ENCODE measurements around the gene LMF1.

Gene LMF1

DNA sequence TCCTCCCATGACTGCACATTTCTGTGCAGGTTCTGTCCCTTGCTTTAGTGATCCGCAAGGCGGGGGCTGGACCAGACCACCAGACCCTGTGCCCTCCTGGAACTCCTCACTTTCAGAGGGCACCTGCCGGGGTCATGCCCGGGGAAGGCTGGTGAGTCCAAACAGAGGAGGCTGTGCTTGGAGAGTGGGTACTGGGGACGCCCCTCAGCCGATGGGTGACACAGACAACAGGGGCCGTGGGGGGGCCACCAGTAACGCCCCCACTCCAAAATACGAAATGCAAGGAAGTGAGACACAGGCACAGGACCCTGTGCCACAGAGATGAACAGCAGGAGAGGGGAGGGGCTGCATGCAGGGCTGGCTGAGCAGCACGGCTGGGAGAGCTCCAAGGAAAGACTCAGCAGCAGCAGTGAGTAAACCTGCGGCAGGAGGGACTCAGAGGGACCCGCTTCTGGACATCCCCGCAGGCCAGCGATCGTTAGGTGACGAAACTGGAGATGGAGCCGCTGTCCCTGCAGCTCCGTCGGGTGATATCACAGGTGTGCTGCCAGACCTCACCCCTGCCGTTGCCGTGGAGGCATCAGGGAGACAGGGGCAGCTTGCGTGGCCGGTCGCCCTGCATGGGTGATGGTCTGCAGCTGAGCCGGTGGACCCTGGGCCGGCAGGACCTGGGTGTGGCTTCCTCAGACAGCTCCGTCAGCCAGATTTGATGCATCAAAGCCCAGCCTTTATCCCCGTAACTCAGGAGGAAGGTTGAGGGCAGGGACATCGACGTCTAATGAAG is 99.0 kb downstream of the LMF1 start:
- TF ChIP-seq TAF1 (IDR thresholded peaks at IDR 0.05; ENCODE audit: borderline replicate concordance, insufficient read depth, low read length), result no peak
- TF ChIP-seq FOXP2 (optimal IDR thresholded peaks at IDR 0.05; ENCODE audit: borderline replicate concordance, extremely low read depth, extremely low read length, insufficient read depth), result no peak
- TF ChIP-seq, protein P1, sequence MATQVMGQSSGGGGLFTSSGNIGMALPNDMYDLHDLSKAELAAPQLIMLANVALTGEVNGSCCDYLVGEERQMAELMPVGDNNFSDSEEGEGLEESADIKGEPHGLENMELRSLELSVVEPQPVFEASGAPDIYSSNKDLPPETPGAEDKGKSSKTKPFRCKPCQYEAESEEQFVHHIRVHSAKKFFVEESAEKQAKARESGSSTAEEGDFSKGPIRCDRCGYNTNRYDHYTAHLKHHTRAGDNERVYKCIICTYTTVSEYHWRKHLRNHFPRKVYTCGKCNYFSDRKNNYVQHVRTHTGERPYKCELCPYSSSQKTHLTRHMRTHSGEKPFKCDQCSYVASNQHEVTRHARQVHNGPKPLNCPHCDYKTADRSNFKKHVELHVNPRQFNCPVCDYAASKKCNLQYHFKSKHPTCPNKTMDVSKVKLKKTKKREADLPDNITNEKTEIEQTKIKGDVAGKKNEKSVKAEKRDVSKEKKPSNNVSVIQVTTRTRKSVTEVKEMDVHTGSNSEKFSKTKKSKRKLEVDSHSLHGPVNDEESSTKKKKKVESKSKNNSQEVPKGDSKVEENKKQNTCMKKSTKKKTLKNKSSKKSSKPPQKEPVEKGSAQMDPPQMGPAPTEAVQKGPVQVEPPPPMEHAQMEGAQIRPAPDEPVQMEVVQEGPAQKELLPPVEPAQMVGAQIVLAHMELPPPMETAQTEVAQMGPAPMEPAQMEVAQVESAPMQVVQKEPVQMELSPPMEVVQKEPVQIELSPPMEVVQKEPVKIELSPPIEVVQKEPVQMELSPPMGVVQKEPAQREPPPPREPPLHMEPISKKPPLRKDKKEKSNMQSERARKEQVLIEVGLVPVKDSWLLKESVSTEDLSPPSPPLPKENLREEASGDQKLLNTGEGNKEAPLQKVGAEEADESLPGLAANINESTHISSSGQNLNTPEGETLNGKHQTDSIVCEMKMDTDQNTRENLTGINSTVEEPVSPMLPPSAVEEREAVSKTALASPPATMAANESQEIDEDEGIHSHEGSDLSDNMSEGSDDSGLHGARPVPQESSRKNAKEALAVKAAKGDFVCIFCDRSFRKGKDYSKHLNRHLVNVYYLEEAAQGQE (IDR thresholded peaks at IDR 0.05; ENCODE audit: insufficient read depth in 1 of 2, low read depth in 2 of 2, low read length in 2 of 2), result no peak
- TF ChIP-seq SIN3A (IDR thresholded peaks at IDR 0.05; ENCODE audit: borderline replicate concordance, insufficient read depth, low read length), result no peak
- no peak for TF ChIP-seq POLR2AphosphoS5 (IDR thresholded peaks at IDR 0.05; ENCODE audit: low read depth, low read length)

DNA sequence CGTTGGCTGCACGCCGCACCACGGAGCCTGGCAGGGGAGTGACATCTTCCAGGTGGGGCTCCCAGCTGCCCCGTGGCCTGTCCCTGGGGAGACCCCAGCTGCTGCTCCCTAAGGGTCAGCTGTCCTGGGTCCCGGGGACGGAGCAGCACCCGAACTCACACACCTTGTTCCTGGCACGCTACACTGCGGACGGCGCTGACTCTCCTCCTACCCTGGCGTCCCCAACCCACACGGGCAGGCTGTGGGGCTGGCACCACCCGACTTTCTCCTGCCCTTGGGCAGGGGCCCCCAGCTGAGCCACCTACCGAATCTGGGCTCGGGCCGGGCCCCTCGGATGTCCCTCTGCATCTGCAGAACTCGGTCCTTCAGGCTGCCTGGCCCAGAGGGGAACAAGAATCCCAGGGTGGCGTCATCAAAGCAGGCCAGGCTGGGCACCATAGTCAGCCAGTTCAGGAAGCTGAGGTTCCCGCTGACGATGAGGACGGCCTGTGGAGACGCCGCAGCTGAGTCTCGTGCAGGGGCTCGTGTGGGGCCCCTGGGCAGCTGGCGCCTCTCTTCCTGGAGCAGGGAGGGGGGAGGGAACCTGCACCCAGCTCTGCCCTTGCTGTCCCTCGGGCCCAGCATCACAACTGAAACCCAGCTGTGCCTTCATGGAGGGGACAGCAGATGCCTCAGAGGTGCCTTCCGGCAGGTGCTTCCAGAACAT is 99.8 kb downstream of the LMF1 start:
- TF ChIP-seq, protein P1 (IDR thresholded peaks at IDR 0.05; ENCODE audit: insufficient read depth in 1 of 2, low read depth in 2 of 2, low read length in 2 of 2), result no peak
- TF ChIP-seq FOXP2 (optimal IDR thresholded peaks at IDR 0.05; ENCODE audit: borderline replicate concordance, extremely low read depth, extremely low read length, insufficient read depth) (no peak), POLR2AphosphoS5 (IDR thresholded peaks at IDR 0.05; ENCODE audit: low read depth, low read length) (no peak), TAF1 (IDR thresholded peaks at IDR 0.05; ENCODE audit: borderline replicate concordance, insufficient read depth, low read length) (no peak), SIN3A (IDR thresholded peaks at IDR 0.05; ENCODE audit: borderline replicate concordance, insufficient read depth, low read length) (no peak)

DNA sequence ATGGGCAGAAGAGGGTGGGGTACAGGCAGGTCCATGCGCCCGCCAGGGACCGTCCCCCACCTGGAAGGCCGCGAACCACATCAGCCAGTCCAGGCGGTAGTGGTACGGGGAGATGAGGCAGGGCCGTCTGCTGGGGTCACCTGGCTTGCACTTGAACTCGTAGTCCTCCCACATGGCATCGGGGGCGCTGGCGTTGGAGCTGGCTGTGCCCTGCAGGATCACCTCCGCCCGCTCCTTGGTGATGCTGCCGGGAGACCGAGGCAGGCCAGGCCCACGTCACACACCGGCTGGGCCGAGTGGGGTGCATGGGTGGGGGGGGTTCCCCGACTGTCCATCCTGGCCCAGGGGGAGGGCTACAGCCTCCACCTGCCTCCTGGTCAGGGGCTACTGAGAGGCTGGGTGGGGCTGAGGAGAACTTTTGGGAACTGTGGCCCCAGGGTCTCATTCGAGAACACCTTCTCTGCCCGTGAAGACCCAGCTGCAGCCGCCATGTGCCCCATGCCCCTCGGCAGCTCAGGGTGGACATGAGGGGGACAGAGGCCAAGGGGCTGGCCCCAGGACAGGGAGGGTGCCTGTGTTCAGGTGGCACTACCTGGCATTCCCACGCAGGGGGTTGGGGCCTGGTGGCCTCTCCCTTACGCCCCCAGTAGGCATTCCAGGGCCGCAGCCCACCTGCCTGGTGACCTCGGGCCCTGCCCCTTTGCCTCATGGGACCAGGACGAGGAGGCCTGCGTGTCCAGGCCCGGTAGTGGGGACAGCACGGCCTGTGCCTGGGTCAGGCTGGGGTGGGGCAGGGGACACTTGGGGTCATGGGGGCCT is 100.8 kb downstream of the LMF1 start:
- TF ChIP-seq SIN3A (IDR thresholded peaks at IDR 0.05; ENCODE audit: borderline replicate concordance, insufficient read depth, low read length) (no peak), TAF1 (IDR thresholded peaks at IDR 0.05; ENCODE audit: borderline replicate concordance, insufficient read depth, low read length) (no peak), FOXP2 (optimal IDR thresholded peaks at IDR 0.05; ENCODE audit: borderline replicate concordance, extremely low read depth, extremely low read length, insufficient read depth) (no peak)
- TF ChIP-seq, protein P1 (IDR thresholded peaks at IDR 0.05; ENCODE audit: insufficient read depth in 1 of 2, low read depth in 2 of 2, low read length in 2 of 2), result no peak

DNA sequence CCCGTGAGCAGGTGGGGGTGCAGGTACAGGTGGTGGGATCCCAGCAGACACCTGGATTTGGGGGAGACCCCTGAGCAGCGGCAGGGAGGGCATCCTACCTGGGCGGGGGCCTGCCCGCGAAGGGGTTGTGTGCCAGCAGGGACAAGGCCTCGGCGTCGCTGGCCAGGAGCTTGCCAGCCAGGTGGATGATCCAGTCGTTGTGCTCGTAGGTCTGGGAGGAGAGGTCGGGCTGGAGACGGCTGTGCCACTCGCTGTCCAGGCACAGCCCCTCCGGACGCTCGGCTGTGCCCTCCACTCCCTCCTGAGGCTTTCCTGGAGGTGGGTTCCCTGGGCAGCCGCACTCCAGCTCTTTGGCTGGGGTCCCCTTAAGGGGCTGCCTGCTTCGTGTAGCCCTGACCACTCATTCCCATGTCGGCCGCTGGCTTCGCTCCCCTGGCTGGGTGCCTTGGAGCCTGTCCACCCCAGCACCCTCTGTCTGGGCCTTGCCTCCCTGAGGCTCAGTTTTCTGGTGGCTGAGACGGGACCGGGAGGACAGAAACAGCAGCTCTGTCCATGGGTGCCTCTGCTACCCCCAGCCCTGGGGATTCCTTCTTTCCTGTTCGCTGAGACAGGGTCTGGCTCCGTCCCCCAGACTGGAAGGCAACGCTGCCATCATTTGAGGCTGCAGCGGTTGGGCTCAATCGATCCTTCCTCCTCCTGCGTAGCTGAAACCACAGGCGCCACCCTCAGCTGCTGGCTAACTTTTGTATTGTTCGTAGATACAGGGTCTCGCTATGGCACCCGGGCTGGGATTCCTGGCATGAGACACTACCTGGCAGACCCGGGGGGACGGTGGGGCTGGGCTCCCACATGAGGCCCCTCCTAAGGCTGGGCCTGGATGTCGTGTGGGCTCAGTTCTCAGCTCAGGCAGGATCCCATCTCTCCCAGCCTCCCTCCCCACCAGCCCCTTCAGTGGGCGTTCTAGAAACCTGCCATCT is 101.7 kb downstream of the LMF1 start:
- TF ChIP-seq POLR2AphosphoS5 (IDR thresholded peaks at IDR 0.05; ENCODE audit: low read depth, low read length) (no peak), TAF1 (IDR thresholded peaks at IDR 0.05; ENCODE audit: borderline replicate concordance, insufficient read depth, low read length) (no peak), FOXP2 (optimal IDR thresholded peaks at IDR 0.05; ENCODE audit: borderline replicate concordance, extremely low read depth, extremely low read length, insufficient read depth) (no peak), SIN3A (IDR thresholded peaks at IDR 0.05; ENCODE audit: borderline replicate concordance, insufficient read depth, low read length) (no peak)
- TF ChIP-seq, protein P1 (IDR thresholded peaks at IDR 0.05; ENCODE audit: insufficient read depth in 1 of 2, low read depth in 2 of 2, low read length in 2 of 2), result no peak

Data from PFSK-1 (cell line).